Keratinocyte (primary cell): ENCODE data around the gene HMG20A.

Experiments used
- EZH2 ChIP-seq: IDR thresholded peaks from one replicate; pipeline ENCODE4 v1.6.1; 2012; ENCODE audit warnings: inconsistent platforms, mild to moderate bottlenecking, low read length, moderate library complexity
- TF ChIP-seq, protein P1 (sequence below), 3 experiments: IDR thresholded peaks in 1 of 3; conservative IDR thresholded peaks in 1 of 3; optimal IDR thresholded peaks in 1 of 3; 2 replicates in 2 of 3; 3 replicates in 1 of 3; pipeline versions ENCODE3 to v1.5.1; 2011; ENCODE audit warnings: low read length in 3 of 3, mild to moderate bottlenecking in 3 of 3, moderate library complexity in 2 of 3, control low read depth in 1 of 3, inconsistent platforms in 1 of 3; ENCODE audit not compliant: insufficient read depth in 2 of 3; ENCODE audit errors: extremely low read depth in 1 of 3

DNA sequence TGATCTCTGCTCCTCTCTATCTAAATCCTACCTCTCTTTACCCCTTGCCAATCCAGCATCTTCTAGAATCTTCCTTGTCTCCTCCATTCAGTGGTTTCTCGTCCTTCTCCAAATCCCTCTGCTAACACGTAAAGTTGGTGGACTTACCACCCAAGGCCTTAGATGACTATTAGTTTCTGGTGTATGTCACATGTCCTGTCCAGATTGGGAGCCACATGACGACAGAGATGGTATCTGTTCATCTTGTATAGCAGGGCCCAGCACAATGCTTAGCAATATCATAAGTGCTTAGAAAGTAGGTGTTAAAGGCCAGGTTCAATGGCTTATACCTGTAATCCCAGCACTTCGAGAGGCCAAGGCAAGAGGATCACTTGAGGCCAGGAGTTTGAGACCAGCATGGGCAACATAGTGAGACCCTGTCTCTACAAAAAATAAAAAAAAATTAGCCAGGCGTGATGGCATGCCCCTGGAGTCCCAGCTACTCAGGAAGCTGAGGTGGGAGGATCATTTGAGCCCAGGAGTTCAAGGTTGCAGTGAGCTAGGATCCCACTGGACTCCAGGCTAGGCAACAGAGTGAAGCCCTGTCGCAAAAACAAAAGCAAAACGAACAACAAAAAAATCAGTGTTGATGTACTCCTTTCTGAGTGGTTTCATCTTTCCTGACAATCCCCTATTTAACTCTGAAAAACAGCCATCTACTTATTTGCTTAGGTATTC lies 81.8 kb downstream of the HMG20A start:
- TF ChIP-seq, protein P1, sequence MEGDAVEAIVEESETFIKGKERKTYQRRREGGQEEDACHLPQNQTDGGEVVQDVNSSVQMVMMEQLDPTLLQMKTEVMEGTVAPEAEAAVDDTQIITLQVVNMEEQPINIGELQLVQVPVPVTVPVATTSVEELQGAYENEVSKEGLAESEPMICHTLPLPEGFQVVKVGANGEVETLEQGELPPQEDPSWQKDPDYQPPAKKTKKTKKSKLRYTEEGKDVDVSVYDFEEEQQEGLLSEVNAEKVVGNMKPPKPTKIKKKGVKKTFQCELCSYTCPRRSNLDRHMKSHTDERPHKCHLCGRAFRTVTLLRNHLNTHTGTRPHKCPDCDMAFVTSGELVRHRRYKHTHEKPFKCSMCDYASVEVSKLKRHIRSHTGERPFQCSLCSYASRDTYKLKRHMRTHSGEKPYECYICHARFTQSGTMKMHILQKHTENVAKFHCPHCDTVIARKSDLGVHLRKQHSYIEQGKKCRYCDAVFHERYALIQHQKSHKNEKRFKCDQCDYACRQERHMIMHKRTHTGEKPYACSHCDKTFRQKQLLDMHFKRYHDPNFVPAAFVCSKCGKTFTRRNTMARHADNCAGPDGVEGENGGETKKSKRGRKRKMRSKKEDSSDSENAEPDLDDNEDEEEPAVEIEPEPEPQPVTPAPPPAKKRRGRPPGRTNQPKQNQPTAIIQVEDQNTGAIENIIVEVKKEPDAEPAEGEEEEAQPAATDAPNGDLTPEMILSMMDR (optimal IDR thresholded peaks at IDR 0.05 in 1 of 3, IDR thresholded peaks at IDR 0.05 in 1 of 3, conservative IDR thresholded peaks at IDR 0.05 in 1 of 3; ENCODE audit: extremely low read depth in 1 of 3, insufficient read depth in 2 of 3, low read length in 3 of 3) = no peak
- TF ChIP-seq EZH2 = no peak
